OCI-LY7 (cell line): Measurements from ENCODE around the gene HTT.

Experiments
- CTCF ChIP-seq: fragments of 200-600 bp; sonication (generic); conservative IDR thresholded peaks from 2 replicates; pipeline ENCODE4 v1.5.1; 2014; ENCODE audit warnings: mild to moderate bottlenecking, antibody characterized with exemption, low read length, moderate library complexity, mixed read lengths
- EZH2phosphoT487 ChIP-seq: fragments of 200-600 bp; sonication (generic); IDR thresholded peaks from 2 replicates; pipeline ENCODE4 v1.6.1; 2018; ENCODE audit warnings: low read depth, borderline replicate concordance, mild to moderate bottlenecking, mixed run types, antibody characterized with exemption, low read length, moderate library complexity, mixed read lengths

DNA sequence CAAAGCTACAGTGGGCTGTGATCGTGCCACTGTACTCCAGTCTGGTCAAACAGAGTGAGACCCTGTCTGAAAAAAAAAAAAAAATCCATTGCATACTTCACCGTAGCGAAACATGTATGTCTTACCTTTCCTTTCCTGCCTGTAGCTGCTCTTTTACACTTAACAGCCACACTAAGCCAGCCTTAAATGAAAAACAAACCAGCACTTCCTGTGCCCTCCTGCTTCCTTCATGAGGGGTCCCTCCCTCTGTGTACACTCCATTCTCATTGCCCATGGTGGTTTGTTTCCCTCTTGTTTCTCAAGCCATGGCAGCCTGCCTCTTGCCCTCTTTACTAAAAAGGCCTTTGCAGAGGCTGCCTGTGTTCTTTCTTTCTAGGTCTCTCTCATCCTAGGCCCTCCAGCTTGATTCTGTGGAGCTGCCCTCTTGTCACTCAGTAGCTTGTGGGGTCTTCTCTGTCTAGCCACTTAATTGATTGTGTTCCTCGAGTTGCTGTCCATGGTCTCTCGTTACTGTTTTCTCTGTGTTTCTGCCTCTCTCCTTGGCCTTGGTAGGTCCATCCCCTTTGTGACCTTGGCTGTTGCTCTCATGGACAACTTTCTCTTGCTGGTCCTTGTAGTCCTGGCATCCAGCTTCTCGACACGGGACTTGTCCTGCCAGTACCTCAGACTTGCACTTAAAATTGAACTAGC is 122.3 kb downstream of the HTT start:
- TF ChIP-seq CTCF (no peak), EZH2phosphoT487 (no peak)
